ENCODE results near the gene KCNH2. TPM values are rescaled to one million over a fixed set of nuclear protein-coding genes. Genes with fewer than 3 reads are reported as not detected.

KCNH2 gene
- total RNA-seq, 1 experiment from 2014 or later, result not detected

DNA sequence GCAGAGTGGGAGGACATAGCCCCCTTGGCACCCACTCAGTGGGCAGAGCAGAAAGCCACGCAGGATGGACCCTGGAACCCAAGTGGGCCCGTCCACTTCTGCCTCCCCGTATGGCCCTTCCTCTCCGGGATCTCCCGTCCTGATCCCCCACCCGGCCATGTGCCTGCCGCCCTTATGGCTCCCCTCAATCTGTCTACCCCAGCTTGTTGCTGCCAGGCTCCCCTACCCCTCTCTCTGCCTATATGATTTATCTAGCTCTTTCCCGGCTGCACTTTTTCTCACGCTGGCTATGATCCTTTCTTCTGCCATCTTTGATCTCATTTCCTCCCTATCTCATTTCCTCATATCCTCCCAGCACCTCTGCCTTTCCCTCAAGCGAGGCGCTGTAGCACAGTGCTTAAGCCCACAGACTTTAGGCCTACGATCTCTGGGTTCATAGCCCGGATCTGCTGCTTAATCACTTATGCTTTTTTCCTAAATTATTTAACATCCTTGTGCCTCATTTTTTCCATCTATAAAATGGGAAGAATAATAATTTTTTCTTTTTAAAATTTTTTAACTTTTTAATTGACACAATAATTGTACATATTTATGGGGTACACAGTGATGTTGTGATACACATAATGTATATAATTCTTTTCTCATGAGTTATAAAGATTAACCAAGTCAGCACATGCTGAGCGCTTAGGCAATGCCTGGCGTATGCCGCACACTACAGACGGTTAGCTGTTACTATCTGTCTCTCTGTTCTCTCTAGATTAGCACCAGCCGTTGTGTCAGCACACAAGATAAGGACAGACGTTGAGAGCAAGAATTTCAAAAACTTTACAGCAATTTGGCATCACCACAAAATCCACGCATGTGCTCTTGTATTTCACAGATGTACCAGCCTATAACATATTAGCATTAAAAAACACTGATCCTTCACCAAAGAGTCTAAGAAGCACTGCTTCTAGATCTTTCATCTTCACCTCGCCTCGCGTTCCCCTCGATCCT, 18.1 kb downstream of the KCNH2 start:
- DNase-seq (ENCODE audit: low read depth in 1 of 2, low spot score in 2 of 2), result no peak
- Histone ChIP-seq H3K27ac (no peak overlapping the region), H3K4me1 (replicated peaks) (no peaks in the 10 kb centered on the region)

DNA sequence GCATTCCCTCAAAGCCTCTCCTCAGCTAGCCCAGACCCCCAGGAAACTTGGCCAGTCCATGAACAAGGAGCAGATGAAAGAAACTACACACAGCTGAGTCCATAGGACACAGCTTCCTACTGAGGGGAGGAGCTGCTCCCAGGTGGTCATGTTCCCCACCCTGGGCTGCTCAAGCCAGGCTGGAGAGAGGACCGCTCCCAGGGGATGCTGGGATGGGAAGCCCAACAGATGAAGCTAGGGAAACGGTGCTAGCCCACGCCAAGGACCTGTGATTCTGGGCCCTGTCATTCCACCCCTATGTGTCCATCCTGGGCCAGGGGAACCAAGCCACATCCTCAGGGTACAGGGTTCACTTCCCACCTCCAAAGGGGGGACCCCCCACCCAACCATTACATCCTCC, 19.0 kb downstream of the KCNH2 start:
- Histone ChIP-seq H3K27ac (no peak overlapping the region), H3K27me3 (replicated peaks) (peaks cover 27% of the 10 kb centered on the region)

More for the DNA sequence above, 18.1 kb downstream of the KCNH2 start:
- Histone ChIP-seq H3K27me3 (replicated peaks) (peaks cover 27% of the 10 kb centered on the region), H3K9me3 (replicated peaks) (no peaks in the 10 kb centered on the region), H3K4me3 (no peak overlapping the region), H3K36me3 (no peaks in the 10 kb centered on the region)

DNA sequence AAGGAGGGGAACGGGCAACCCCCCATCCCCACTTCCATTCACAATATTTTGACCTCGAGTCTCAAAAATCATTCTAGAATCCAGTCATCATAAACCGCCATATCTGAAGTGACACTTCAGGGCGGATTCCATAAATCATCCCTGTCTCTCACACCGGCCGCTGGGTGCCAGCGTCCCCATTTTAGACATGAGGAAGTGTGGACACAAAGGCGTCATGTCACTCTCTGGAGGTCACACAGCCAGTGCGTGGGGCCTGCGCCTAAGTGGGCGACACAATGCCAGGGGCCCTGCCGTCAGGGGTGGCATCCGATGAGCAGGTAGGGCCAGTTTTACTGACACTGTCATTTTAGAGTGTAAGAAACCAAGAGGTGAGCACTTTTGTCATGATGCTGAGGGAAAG, 19.5 kb downstream of the KCNH2 start:
- Histone ChIP-seq H3K4me1 (replicated peaks) (no peaks in the 10 kb centered on the region), H3K36me3 (no peaks in the 10 kb centered on the region), H3K9me3 (replicated peaks) (no peaks in the 10 kb centered on the region), H3K27ac (no peak overlapping the region), H3K27me3 (replicated peaks) (peaks cover 27% of the 10 kb centered on the region), H3K4me3 (no peak overlapping the region)
- DNase-seq (ENCODE audit: low read depth in 1 of 2, low spot score in 2 of 2), result no peak

More for the DNA sequence above, 19.0 kb downstream of the KCNH2 start:
- Histone ChIP-seq H3K4me3 (no peak overlapping the region), H3K9me3 (replicated peaks) (no peaks in the 10 kb centered on the region), H3K4me1 (replicated peaks) (no peaks in the 10 kb centered on the region), H3K36me3 (no peaks in the 10 kb centered on the region)
- no peak for DNase-seq (ENCODE audit: low read depth in 1 of 2, low spot score in 2 of 2)

DNA sequence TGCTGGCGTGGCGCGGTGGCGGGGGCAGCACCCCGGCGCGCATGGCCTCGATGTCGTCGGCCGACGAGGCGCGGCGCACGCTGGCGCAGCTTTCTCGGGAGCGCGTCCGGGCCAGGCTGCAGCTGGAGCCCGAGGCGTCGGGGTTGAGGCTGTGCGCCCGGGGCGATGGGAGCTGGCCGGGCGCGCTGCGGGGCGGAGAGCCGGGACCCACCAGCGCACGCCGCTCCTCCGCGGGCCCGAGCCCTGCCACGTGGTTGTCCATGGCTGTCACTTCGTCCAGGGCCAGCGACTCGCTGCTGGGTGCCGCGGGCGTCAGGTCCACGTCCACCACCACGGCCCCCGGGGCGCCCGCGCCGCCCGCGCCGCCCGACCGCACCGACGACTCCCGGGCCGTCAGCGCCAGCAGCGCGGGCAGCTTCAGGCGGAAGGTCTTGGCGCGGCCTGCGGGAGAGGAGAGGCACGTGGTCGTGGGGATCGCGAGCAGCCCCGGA, 20.0 kb downstream of the KCNH2 start:
- Histone ChIP-seq H3K9me3 (replicated peaks) (no peaks in the 10 kb centered on the region), H3K27me3 (replicated peaks) (peaks cover 27% of the 10 kb centered on the region), H3K4me1 (replicated peaks) (no peaks in the 10 kb centered on the region), H3K36me3 (no peaks in the 10 kb centered on the region), H3K4me3 (no peak overlapping the region), H3K27ac (no peak overlapping the region)
- no peak for DNase-seq (ENCODE audit: low read depth in 1 of 2, low spot score in 2 of 2)

DNA sequence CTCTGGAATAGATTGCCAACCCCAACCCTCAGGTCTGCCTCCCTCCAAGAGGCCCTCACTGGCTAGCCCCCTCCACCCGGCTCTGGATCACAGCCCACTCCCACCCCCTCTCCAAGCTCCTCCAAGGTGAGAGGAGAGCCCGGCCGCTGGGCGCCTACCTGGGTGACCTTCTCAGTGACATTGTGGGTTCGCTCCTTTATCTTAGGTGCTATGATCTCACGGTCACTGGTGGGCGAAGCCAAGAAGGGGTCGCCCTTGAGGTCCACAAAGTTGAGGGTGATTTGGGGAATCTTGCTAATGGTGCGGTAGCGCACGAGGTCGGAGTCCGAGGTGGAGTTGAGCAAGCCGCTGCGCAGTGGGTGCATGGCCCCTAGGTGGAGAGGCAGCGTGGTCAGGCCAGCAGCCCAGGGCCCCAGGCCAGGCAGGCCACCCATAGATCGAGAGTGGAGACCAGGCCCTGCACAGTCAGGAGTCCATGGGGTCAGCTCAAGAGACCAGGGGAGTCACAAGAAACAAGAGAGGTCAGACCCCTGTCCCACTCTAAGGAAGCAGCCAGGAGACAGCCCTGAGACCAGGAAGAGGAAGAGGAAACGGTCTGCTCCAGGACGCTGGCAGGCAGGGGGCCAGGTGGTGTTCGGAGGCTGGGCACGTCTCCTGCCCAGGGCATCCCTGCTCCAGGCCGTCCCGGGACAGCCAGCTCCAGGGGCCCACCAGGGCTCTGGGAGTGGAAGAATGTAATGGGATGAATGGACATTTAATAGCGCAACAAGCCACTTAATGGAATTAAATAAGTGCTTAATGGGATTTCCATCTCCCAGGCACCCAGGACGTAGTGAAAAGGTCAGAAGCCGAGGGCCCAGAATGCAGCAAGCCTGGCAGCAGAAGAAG, 20.7 kb downstream of the KCNH2 start:
- Histone ChIP-seq H3K27me3 (replicated peaks) (peaks cover 27% of the 10 kb centered on the region), H3K4me3 (no peak overlapping the region), H3K27ac (no peak overlapping the region), H3K4me1 (replicated peaks) (no peaks in the 10 kb centered on the region), H3K36me3 (no peaks in the 10 kb centered on the region), H3K9me3 (replicated peaks) (no peaks in the 10 kb centered on the region)
- DNase-seq (ENCODE audit: low read depth in 1 of 2, low spot score in 2 of 2), result no peak

DNA sequence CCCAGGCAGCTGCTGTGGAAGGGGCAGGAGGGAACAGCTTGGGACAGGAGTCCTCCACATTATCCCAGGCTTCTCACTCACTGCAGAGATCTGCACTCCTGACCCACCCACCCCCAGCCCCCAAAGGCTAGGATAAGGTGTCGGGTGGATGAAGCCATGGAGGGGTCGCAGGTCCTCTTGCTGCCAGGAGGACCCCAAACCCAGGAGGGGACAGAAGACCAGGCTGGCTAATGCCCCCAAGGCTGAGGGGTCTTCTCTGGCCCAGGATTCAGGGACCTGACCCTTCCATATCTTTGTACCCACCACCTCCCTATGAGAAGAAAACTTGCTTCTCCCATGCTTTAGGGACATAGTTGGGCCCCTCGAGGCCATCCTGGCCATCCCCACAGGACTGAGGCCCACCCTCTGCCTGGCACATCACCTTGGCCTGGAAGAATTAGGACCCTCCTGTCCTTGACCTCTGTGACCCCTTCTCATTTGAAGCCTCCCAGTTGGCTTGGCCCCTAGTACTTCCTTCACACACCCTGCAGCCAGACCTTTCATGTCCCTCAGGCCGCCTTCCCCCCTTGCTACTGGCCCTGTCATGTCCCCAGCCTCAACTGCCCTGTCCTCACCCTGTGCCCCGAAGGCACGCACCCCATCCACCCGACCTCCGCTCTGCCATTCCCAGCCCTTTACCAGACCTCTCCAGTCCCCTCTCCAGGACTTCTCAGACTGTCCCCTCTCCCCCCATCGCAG, 21.6 kb downstream of the KCNH2 start:
- Histone ChIP-seq H3K4me3 (no peak overlapping the region), H3K9me3 (replicated peaks) (no peaks in the 10 kb centered on the region), H3K27ac (no peak overlapping the region), H3K27me3 (replicated peaks) (peaks cover 27% of the 10 kb centered on the region), H3K36me3 (no peaks in the 10 kb centered on the region), H3K4me1 (replicated peaks) (no peaks in the 10 kb centered on the region)
- no peak for DNase-seq (ENCODE audit: low read depth in 1 of 2, low spot score in 2 of 2)

DNA sequence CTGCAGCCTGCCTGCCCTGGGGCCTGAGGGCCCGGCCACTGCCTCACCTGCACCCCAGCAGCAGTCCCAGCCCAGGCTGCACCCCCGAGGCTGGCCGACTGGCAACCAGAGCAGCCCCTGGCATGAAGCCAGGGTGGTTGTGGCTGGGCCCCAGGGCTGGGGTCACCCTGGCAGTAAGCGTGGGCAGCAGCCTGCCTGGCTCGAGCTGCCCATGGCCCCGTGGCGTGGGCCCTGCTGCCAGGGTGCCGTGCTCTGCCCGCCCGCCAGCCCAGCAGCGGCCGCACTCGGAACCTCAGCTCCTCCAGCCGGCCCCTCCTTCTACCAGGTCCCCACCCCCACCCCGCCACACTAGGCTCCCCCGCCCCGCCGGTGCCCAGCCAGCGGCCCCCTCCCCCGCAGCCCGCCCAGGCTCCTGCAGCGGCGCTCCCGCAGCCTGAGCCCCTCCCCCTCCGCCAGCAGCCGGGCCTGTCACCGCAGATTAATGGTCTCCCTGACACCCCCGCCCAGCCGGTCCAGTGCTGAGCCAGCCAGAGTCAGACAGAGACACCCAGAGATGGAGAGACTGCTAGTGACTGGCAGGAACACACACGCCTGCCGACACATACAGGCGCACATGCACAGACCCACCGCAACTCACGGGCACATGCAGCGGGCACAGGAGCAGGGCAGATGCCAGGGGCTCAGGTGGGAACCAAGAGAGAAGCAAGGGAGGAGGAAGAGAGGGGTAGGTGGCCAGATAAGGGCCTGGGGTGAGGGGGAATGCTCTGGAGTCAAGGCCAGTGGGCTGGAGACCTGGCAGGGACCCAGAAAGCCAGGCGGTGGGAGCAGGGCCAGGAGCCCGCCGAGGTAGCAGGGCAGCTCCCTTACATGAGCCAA, 22.4 kb downstream of the KCNH2 start:
- Histone ChIP-seq H3K9me3 (replicated peaks) (no peaks in the 10 kb centered on the region), H3K4me3 (no peak overlapping the region), H3K27ac (no peak overlapping the region), H3K4me1 (replicated peaks) (no peaks in the 10 kb centered on the region), H3K36me3 (no peaks in the 10 kb centered on the region), H3K27me3 (replicated peaks) (peaks cover 27% of the 10 kb centered on the region)
- DNase-seq (ENCODE audit: low read depth in 1 of 2, low spot score in 2 of 2), result no peak

DNA sequence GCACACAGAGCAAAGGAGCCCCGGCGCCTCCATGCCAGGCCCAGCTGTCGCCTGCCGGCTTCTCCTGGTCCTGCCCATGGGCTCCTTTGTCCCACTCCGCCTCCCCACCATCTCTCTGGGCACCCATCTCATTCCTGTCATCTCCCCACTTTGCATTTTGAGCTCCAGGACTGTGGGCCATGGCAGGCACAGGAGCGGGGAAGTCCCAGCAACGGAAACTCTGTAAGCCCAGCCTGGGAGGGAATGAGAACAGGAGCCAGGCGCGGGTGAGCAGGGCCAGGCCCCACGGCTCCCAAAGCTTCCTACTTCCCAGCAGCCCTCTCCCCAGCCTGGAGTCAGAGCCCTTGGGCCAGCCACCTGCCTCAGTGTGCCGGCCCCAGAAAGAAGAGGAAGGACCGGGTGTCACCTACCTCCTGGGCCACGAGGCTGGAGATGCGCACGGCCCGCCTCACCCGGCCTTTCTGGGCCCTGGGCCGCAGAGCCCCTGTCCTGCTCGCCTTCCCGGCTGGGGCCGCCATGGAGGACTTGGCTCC, 23.1 kb downstream of the KCNH2 start:
- H3K36me3 ChIP-seq, result no peaks in the 10 kb centered on the region
- no peaks in the 10 kb centered on the region for H3K4me1 ChIP-seq (replicated peaks)
- H3K4me3 ChIP-seq, result no peak overlapping the region
- no peaks in the 10 kb centered on the region for H3K9me3 ChIP-seq (replicated peaks)
- H3K27me3 ChIP-seq (replicated peaks), result peaks cover 27% of the 10 kb centered on the region
- H3K27ac ChIP-seq, result no peak overlapping the region
- no peak for DNase-seq (ENCODE audit: low read depth in 1 of 2, low spot score in 2 of 2)

DNA sequence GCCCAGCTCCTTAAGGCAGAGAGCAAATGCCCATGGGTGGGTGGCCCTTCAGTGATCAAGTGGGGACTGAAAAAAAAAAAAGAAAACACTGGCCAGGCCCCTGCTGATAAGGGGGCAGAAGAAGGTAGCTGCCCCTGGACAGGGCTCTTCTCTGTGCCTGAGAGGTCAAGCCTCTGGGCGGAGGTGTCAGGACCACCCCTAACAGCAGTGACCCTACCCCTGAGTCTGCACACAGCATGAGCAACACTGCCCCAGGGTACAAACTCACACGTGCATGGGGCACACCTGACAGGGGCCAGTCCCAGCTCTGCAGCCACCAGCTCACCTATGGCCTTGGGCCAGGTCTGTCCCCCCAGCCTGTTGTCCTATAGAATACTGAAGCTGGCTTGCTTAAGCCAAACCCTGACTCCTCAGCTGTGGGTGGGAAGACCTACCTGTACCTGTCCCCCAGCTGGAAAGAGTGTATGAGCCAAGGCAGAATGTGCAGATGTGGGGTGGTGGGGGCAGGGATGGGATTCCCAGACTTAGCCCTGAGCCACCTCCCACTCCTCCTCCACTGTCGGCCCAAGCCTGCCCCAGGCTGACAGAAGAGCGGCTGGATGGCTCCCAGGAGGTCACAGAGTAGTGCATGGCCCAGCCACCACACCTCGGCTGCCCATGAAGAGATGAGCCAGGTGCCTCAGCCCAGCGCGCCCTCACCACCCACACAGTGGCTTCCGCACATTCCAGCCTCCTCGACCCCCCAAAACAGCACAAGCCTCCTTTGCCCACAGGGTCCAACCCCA, 23.7 kb downstream of the KCNH2 start:
- H3K4me1 ChIP-seq (replicated peaks), result no peaks in the 10 kb centered on the region
- H3K36me3 ChIP-seq, result no peaks in the 10 kb centered on the region
- peaks cover 23% of the 10 kb centered on the region for H3K27me3 ChIP-seq (replicated peaks)
- H3K9me3 ChIP-seq (replicated peaks), result no peaks in the 10 kb centered on the region
- H3K27ac ChIP-seq, result no peak overlapping the region
- H3K4me3 ChIP-seq, result no peak overlapping the region
- no peak for DNase-seq (ENCODE audit: low read depth in 1 of 2, low spot score in 2 of 2)

DNA sequence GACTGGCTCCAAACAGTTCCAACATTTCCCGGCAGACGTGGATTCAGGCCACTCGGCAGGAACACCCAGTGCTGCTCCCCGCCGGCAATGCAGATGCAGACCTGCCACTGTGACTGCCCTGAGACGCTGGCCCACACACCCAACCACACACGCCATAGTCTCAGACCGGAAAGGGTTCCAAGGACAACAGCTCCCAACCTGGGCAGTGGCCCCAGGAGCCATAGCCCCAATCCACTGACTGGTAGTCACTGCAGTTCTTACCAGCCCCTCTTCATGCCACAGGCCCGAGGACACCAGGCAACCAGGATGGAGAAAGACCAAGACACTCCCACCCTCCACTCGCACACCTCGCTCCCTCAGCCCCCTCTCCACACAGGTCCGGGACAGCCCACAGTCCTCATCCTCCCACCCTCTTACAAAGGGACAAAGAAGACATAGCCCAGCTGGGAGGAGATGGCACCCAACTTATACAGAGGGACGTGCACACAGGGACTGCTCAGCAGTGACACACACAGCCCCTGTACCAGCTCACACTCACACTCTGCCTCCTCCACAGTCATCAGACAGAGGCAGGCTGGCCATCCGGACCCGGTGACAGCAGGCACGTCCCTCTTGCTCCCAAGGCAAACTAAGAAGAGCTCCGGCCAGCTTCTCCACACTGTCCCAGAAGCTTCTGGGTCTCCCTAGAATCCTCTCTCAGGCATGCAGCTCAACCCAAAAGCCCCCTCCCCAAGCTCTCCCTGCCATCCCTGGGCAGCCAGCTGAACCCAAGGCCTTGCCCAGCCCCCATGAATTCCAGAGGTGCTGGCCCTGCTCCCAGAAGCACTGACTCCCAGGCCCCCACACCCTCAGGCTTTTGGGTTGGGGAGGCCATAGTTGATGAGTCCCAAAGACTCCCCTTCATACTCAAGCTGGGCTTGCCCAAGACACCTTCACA, 24.8 kb downstream of the KCNH2 start:
- Histone ChIP-seq H3K4me1 (replicated peaks) (no peaks in the 10 kb centered on the region), H3K27ac (no peak overlapping the region), H3K9me3 (replicated peaks) (no peaks in the 10 kb centered on the region), H3K36me3 (no peaks in the 10 kb centered on the region), H3K27me3 (replicated peaks) (peaks cover 18% of the 10 kb centered on the region), H3K4me3 (no peak overlapping the region)
- no peak for DNase-seq (ENCODE audit: low read depth in 1 of 2, low spot score in 2 of 2)
